CD4-positive, alpha-beta T cell treated with Interleukin-21 for 1 hour (primary cell): ENCODE results near the gene SIGLEC6.

ENCODE experiments used
- DNase-seq: peaks from one replicate; pipeline ENCODE4 v3.0.0-alpha.2; 2020

Gene SIGLEC6

DNA sequence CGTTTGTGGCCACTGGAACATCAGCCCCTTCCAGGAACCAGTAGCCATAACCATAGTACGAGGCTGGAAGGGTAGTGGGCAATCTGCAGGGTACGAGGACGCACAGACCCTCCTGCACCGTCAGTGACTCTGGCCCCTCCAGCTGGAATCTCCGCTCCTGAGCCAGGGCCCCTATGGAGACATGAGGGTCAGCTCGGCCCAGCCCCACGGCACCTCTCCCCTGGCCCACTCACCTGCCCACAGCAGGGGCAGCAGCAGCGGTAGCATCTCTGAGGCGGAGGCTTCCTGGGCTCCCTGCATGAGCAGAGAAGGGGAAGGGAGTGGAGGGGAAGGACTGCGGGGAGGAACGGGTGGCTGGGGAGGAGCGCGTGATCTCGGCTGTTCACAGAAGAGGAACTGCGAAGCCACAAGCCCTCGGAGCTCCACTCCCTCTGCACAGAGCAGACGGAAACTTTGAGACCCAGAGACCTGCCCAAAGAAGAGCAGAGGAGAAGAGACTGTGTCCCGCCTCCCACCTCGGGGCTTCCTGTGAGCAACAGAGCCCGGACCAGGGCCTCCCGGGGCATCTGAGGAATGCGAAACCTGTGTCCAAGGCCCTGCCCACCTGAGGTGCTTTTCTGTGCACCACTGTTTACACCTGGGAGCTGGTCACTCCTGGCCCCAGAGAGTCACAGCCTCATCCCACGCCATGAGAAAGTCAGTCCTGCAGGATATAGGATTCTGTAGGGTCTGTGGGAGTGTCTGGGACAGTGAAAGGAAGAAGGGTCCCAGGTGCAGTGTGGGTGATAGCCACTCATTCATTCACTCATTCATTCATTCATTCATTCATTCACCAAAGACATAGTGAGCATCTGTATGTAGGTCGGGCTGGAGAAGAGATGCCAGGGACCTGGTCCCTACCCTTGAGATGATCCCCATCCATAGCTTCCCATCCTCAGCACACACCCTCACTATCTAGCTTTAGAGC, at the start of gene SIGLEC6:
Gene SIGLEC6 (minus strand): TSS at position 322 of the 967 bp plus-strand sequence. CDS start 22 bp downstream, at position 300.
- peak; percentile 30 for DNase-seq

DNA sequence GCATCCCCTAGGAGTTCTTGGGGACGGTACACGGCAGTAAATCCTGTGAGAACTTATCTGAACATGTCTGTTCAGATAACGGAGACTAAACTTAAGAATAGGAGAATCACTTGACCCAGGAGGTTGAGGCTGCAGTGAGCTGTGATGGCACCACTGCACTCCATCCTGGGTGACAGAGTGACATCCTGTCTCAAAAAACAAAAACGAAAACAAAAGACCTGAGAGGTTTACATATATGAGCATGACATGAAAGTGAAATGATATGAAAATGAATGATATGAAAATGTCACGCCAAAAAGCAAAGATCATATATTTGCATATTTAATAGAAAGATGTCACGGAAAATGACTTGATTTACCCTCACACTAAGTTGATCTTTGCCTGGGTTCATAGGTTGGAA, 45.4 kb upstream of the SIGLEC6 start:
- DNase-seq: no peak

DNA sequence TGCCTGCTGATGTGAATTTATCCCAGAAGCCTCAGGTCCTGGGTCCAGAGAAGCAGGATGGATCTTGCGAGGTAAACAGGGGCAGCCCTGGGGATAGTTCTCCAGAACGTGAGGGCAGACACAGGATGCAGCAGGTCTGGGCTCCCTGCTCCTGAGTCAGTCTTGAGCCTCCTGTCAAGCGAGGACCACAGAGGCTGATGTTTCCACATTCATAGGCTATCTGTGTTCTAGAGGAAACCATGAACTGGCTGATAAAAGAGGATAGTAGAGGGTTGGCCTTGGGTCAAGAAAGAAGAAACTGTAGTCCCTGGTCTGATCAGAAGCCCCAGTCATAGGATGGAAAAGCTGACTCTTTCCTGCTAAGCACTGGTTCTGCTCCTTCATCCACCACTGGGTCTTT, 41.9 kb upstream of the SIGLEC6 start:
- DNase-seq: no peak

DNA sequence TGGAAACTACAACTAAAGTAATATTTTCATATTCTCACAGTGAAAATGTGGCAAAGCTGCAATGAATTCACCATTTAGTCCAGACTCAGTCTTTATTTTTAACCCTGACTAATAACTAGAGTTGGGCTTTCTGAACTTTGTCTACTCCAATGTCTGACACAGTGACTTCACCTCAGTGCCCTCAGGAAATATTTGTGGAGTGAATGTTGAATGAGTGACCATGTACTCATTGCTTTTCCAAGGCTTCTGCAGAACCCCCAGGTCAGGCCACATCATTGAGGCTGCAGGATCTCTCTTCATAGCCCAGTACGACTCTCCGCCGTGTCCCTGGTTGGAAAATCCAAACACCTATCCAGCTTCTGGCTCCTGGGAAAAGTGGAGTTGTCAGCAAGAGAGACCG, 41.4 kb upstream of the SIGLEC6 start:
- DNase-seq: no peak

DNA sequence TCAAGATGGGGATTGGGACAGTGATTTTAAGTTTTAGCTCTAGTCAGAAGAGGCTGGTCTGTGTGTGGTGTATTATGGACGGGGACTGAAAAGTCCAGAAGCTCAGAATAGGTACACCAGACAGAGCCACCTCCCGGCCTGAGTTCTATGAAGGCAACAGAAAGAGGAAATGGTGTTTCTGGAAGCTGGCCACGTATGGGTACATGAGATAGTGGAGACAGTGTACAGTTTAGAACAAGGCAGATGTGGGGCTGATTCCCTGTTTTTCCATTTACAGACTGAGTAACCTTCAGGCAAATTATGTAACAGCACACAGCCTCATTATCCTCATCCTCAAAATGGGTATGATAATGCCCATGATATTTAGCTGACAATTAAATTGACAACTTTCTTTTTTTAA, 40.9 kb upstream of the SIGLEC6 start:
- DNase-seq: no peak

DNA sequence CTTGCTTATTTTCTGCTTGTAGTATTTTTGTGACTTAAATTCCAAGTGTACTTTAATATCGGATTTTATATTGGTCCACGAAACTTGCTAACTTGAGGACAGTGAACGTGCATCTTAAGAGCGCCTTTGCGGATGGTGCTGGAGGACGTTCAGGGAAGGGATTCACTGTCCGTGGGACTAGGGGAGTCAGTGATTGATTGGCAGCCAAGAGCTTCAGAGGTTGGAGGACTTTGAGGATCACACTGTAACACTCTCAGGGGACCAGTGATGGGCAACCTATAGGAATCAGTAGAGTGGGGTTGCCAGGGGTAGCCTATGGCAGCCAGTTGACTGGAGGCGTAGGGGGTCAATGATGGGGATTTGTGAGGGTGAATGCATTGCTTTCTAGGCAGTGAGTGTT, 40.1 kb upstream of the SIGLEC6 start:
- DNase-seq: no peak

DNA sequence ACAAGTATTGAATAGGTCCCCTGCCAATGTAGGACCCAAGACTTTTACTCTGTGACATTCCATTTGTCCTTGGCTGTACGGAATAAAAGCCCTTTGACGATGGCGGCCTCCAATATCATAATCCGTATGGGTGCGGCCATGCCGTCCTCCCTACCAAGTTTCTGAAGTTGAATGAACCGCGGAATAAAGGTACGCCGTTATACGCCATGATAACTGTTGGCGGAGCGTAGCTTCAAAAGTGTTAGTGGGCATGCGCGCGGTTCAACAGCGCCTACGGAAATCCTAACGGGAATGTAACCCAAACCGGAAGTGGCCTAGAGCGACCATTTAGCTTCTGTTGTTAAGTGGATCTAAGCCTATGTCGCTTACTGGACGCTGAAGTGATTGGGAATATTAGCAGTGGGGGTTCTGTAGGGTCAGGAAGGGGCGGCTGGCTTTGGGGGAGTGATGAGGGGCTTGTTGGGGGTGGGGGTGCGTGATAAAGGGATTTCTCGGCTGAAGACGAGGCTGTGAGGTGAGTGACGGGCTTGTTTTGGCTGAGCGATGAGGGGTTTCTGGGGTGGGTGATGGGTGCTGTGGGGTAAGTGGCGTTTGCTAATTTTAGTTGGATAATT, 39.6 kb upstream of the SIGLEC6 start, which contains the start of gene ZNF175:
Gene ZNF175 (plus strand): TSS at position 322 of the 614 bp plus-strand sequence. CDS start 2,047 bp downstream, outside the sequence.
- peak; percentile 91 for DNase-seq

DNA sequence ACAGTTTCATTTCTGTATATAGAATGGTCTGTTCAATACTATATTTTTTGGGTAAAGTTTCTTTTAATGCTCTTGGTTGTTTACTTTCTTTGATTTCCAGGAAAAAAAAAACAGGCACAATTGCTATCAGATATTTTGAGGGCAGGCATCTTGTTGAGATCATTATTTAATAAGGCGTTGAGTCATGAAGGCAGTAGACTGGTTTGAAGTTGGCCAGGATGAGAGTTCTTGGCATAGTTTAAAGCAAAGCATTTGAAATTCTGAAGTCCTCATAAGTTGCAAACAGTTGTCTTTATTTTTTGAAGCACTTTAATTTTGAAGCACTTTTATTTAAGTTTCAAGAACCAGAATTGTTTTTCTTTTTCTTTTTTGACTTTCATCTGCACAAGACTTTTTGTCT, 37.0 kb upstream of the SIGLEC6 start:
- DNase-seq: no peak

DNA sequence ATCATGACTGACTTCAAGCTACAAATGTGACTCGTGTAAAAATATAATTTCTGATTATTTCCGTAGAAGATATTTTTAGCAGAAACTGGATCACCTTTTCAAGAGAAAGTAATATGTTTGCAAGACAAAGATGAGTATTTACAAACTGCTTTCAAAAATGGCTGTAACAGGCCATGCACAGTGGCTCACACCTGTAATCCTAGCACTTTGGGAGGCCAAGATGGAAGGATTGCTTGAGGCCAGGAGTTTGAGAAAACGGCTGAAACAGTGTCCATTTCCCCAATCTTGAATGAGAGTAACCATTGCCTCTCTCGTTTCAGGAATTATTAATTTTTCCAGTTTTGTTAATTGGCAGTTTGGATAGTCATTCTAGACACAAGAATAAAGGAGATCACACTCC, 36.1 kb upstream of the SIGLEC6 start:
- no peak for DNase-seq

DNA sequence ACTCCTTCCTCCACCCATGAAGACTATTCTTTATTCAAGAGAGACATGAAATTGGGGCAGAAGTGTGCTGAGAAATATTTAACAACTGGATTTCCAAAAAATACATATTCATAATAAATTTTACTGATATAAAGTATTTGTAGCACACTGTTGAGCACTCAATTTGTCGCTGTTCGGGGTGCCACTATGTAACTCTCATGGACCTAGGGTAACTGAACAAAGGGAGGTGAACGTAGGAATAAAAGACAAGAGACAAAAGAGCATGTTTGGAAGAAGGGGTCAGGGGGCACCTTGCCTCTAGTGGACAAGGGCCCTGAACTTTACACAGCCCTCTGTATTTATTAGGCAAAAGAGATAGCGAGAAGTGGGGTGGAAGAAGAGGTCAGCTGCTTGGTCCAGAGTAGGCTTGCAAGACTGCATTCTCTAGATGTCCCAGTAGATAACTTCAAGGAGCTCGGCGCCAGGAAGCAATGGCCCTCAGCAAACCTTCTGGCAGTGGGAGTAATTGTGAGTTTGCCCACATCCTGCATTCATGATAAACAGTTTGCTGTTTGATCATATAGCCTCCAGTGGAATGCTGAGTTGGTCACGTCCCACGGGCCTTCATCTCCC, 35.1 kb upstream of the SIGLEC6 start:
- no peak for DNase-seq

DNA sequence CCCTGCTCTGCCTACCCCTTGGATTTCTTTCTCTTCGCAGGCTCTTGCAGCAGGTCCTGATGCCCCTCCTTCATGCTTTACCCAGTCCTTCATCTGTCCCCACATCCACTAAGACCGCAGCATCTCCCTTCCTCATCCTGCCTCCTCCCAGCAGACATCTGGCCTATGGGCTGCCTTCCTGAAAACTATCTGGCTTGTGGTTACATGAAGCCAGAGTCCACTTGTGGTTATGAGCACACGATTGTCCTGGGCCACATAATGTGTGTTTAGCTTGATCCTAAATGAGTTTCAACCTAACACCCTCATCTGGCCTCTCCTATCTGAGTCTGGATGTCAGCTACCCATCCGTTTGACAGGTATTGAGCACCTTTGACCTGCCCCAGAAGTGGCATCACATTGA, 34.1 kb upstream of the SIGLEC6 start:
- DNase-seq: no peak

DNA sequence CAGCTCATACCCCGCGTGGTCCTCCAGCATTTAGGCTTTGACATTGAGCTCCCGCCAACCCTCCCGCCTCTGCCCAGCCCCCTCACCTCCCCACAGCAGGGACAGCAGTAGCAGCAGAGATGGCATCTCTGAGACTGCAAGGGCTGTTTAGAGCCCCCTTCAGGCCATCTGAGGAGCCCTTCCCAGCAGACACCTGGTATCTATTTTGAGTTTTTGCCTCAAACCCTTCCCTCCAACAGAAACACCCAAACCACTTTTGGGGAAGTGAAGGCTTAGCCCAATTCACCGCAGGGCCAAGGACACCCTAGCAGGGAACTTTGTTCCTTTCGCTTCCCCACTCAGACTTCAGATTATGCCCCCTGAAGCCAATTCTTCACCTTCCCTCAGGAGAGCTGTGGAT, 33.3 kb upstream of the SIGLEC6 start:
- no peak for DNase-seq

DNA sequence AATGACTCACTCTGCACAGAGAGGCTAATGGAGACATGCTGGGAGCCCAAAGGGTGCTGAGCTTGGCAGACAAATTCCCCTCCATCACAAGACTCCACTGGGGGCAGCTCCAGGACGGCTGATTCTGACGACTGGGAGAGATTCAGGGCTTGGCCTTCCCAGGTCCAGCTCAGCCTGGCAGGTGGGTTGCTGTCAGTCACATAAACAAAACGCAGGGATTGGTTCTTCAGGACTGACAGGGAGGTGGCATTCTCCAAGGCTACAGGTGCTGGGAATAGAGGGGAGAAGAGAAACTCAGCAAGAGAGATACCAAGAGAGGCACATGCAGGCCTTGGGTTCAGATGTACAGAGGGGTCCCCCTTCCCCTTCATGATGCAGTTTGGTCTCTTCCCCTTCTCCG, 28.9 kb upstream of the SIGLEC6 start:
- no peak for DNase-seq

DNA sequence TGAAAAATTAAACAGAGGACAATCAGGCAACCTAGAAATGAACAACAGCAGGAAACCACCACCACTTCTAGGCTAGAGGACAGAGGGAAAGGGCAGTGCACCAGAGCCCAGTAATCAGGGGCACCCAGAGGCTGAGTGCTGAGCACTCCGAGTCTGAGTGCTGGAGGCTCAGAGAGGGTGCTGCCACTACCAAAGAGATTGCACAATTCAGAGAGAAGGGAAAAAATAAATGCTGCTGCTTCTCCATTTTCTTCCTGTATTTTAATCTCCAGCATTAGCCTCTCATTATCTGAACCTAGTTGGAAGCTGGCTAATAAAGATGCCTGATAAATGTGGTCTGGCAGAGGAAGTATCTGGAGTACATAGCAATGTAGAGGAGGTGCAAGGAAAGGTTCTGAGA, 27.8 kb upstream of the SIGLEC6 start:
- DNase-seq: no peak

DNA sequence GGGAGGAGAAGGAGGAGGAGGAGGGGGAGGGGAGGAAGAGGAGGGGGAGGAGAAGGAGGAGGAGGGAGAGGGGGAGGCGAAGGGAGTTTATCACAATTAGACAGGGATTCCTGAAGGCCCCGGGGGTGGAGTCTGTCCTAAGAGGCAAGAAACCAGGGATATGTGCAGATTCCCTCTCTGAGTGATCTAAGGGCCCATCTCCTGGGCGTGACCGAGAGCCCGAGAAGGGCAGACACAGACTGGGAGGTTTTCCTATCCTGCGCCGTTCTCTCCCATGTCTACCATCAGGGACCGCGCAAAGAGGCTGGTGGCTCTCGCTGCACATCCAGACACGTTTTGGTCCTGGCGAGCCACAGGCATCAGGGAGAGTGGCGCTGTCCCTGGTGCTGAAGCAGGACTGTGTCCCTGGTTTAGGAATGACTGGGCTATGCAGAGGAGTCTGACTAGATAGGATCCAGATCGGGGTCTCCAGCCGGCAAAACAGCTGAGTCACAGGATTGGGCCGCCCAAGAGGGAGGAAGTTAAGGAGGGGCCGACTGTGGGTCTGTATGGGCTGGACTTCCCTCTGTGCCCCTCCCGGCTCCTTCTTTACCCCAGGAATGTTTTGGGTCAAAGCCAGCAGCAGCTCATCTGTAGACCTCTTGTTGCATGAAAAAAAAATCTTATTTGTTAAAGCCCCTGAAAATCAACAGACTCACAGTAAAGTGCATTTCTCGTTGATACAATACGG, 21.7 kb upstream of the SIGLEC6 start:
- peak; percentile 17 for DNase-seq

DNA sequence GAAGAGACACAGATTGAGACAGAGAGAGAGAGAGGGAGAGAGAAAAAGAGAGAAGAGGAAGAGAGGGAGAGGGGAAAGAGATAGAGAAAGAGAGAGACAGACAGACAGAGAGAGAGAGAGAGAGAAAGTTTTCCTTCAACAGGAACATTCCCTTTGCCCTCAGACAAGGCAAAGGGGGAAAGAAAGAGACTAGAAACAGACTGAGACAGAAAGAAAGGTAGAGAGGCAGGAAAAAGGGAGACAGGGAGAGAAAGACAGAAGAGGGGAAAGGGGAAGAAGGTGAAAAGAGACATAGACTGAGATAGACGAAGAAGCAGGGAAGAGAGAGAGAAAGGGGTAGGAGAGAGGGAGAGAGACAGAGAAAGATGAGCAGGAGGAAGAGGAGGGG, 21.1 kb upstream of the SIGLEC6 start:
- DNase-seq: no peak

DNA sequence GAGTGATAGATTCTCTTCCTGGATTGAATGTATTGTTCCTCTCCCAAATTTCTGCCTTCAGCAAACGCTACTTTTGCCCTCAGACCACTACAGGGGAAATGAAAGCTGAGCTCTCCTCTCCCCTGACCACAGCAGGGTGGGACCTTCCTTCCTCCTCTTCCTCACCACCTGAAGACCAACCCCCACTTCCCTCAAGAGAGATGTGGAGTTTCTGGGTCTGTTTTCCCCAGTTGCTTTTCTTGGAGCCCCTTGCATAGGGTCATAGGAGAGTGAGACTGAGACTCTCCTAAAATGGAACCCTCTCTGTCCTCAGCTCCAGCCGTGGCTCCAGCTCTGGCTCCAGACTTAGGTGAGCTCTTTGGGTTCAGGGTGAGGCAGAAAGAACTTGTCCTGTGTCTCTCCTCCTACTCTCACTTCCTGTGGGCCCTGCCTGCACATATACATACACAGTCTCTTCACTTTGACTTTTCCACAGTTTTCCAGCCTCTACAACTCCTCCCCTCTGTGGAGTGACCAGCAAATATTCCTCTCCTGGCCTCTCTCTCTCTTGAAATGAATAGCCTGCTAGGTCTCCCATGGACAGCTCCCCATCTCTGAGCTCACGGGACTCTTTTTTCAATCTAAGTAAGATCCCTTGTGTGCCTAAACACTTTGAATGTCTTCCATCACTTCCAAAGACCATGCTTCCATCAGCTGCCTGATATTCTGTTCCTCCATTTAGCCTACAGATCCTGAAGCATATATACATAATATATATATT, 20.4 kb upstream of the SIGLEC6 start:
- no peak for DNase-seq

DNA sequence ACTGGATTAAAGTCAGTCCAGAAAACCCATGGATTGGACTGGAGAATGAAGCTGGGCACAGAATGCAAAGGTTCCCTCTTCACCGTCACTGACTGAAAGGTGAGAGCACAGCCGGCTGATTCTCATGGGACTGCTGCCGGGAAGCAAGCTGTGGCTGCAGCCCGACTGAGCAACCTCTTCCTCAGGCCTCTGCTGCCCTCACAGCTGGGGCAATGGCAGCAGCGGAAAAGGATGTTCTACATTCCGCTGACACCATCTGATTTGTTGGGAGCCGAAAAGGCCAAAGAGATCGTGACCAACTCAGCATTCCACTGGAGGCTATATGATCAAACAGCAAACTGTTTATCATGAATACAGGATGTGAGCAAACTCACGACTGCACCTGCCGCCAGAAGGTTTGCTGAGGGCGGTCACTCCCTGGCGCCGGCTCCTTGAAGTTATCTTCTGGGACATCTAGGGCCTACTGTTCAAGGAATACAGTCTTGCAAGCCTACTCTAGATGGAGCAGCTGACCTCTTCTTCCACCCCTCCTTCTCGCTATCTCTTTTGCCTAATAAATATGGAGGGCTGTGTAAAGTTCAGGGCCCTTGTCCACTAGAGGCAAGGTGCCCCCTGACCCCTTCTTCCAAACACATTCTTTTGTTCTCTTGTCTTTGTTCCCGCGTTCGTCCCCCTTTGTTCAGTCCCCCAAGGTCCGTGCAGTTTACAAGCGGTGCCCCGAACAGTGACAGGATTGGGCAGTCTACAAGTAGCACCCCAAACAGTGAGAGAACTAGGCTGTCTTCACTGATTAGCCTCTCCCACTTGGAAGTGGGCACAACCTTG, 19.6 kb upstream of the SIGLEC6 start:
- DNase-seq: no peak

DNA sequence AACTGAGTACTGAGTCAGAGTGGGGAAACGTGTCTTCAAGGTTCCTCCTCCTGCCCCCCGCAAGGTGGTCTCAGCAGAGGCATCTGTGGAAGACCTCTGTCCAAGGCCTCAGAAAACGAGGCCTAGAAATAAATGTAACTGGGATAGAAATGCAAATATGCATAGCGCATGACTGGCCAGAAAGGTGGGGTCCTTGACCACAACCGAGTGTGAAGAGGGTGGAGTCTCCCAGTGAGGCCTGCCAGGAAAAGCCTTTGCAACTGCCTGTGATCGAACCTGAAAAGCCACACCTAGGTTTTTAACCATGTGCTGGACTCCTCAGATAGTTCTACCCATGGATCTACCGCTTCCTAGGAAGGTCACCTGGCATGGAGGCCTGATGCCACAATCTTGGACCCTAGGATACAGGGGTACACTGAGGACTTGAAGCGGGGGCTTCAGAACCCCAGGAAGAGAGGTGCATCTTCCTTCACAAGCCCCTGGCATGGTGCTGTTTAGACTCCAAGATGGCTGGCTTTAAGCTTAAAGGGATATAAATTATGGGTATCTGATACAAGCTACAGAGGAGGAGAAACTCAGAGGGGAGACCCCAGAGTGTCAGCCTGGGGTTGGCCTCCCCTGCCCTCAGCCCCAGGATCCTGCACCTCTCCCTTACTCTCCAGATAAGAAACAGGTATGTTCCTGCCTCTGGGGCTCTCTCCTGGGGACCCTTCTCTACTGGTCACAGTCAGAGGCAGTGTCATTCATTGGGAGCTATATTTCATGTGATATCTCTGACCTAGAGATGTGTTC, 18.3 kb upstream of the SIGLEC6 start:
- no peak for DNase-seq

DNA sequence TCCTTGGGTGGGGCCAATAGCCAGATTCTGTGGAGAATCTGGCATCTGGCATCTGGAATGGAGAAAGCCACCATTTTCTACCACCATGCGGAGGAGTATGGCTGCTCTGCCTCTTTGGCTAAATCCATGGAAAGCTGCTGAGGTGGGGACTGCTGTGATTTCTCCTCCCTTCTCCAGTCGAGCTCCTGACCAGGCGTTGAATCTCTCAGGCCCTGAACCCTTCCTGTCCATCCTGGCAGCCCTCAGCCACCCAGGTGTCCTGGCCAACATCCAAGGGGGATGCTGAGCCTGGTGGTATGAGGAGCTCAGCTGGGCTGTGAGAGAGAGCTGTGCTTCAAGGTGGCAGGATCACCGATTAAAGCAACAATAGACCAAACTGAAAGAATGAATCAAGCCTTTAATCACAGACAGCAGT, 17.4 kb upstream of the SIGLEC6 start:
- no peak for DNase-seq
